Right atrium auricular region (tissue), 2 donors: Measurements from ENCODE around the gene THBS1. TPM values are rescaled to one million over a fixed set of nuclear protein-coding genes. Genes with fewer than 3 reads are reported as not detected.

Experiments
- DNase-seq: peaks from one replicate; pipeline ENCODE4 v3.0.0-alpha.2; 2019; ENCODE audit warnings: low spot score
- H3K27ac ChIP-seq, 2 donors: fragments of 200-600 bp; sonication (generic); 1 replicate in 1 of 2; 2 replicates in 1 of 2; pipeline ENCODE4 v1.5.1; 2016 to 2019
- H3K27me3 ChIP-seq, 2 donors: fragments of 200-600 bp; sonication (generic); one replicate each; pipeline versions ENCODE4 v1.5.1 to v1.6.0; 2017 to 2019
- H3K36me3 ChIP-seq: fragments of 200-600 bp; sonication (generic); one replicate; pipeline ENCODE4 v1.5.1; 2016
- H3K4me1 ChIP-seq, 2 donors: fragments of 200-600 bp; sonication (generic); one replicate each; pipeline versions ENCODE4 v1.5.1 to v1.6.0; 2017 to 2019
- H3K4me3 ChIP-seq, 2 donors: fragments of 200-600 bp; sonication (generic); 1 replicate in 1 of 2; 2 replicates in 1 of 2; pipeline ENCODE4 v1.5.1; 2017 to 2019; ENCODE audit warnings: mild to moderate bottlenecking in 1 of 2, moderate library complexity in 1 of 2
- H3K9me3 ChIP-seq, 2 donors: fragments of 200-600 bp; sonication (generic); one replicate each; pipeline ENCODE4 v1.5.1; 2019
- total RNA-seq, 2 donors: library from RNA; depleted of rRNA; stranded (reverse); fragments of >200 nt; gene quantifications; one replicate each; pipeline ENCODE4 v1.1.0, GENCODE V29; 2016
- TF ChIP-seq, protein P1 (sequence below), 2 donors: fragments of 200-600 bp; sonication (generic); IDR thresholded peaks; one replicate each; pipeline ENCODE4 v1.5.1; 2019; ENCODE audit warnings: antibody characterized with exemption in 2 of 2

Gene THBS1
- total RNA-seq, 2 donors from 2014 or later = 67.8 to 205 TPM

DNA sequence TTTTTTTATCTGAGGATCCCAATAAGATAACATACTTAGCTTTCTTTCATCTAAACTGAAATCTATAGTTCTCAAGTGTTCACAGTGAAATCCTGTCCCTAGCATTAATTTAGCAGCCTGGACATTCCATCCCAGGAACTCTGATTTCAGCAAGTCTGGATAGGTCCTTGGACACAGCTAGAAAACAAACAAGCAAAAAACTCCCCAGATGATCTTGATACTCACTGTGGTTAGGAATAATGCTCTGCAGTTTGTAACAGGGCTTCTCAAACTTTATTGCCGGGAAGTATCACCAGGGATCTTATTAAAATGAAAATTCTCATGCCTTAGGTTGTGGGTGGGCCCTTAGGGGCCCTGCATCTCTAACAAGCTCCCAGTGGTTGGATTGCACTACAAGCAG, 24.3 kb downstream of the THBS1 start:
- Histone ChIP-seq H3K27me3 (no peaks in the 10 kb centered on the region), H3K36me3 (no peaks in the 10 kb centered on the region), H3K9me3 (peaks cover 0 to 1% of the 10 kb centered on the region in 2 donors), H3K4me1 (no peaks in the 10 kb centered on the region), H3K27ac (no peak overlapping the region), H3K4me3 (no peak overlapping the region)
- TF ChIP-seq, protein P1, sequence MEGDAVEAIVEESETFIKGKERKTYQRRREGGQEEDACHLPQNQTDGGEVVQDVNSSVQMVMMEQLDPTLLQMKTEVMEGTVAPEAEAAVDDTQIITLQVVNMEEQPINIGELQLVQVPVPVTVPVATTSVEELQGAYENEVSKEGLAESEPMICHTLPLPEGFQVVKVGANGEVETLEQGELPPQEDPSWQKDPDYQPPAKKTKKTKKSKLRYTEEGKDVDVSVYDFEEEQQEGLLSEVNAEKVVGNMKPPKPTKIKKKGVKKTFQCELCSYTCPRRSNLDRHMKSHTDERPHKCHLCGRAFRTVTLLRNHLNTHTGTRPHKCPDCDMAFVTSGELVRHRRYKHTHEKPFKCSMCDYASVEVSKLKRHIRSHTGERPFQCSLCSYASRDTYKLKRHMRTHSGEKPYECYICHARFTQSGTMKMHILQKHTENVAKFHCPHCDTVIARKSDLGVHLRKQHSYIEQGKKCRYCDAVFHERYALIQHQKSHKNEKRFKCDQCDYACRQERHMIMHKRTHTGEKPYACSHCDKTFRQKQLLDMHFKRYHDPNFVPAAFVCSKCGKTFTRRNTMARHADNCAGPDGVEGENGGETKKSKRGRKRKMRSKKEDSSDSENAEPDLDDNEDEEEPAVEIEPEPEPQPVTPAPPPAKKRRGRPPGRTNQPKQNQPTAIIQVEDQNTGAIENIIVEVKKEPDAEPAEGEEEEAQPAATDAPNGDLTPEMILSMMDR (IDR thresholded peaks at IDR 0.05) = no peak
- no peak for DNase-seq

DNA sequence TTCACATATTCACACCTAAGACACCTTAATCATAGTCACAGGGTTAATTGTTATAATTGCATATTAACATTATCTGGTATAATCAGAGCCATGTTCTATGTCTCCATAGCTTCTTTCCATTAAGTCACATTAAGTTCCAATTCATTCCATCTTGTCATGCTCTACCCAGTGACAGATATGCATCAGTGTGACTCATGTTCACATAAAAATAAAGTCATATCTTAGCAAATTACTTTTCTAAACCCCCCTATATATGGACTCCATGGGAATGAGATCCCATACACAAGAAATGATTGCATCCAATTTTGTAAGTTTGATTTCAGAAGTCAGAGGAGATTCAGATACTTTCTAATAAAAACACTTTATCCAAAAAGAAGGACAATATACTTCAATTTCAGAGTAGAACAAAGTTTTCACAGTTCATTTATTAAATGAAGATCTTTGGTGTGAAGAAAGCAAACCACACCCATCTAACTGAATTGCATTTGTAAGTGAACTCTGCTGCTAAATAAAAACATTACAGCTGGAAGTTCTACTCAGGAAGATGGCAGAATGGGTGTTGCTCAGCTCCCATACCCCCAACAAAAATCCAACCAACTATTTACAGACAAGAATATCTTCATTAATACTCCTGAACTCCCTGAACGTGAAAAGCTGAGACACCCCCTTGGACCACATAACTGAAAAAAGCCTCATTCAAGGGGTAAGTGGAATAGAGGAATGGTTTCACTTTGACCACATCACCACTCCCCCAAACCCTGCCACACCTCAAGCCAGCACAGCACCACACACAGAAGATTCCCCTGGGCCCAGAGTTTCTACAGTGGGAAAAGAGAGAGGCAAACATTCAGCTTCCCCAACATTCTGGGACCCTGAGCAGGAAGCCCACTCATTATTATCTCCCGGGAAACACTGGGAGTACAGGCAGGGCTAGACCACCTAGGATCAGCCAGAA, 27.6 kb downstream of the THBS1 start:
- DNase-seq = no peak

DNA sequence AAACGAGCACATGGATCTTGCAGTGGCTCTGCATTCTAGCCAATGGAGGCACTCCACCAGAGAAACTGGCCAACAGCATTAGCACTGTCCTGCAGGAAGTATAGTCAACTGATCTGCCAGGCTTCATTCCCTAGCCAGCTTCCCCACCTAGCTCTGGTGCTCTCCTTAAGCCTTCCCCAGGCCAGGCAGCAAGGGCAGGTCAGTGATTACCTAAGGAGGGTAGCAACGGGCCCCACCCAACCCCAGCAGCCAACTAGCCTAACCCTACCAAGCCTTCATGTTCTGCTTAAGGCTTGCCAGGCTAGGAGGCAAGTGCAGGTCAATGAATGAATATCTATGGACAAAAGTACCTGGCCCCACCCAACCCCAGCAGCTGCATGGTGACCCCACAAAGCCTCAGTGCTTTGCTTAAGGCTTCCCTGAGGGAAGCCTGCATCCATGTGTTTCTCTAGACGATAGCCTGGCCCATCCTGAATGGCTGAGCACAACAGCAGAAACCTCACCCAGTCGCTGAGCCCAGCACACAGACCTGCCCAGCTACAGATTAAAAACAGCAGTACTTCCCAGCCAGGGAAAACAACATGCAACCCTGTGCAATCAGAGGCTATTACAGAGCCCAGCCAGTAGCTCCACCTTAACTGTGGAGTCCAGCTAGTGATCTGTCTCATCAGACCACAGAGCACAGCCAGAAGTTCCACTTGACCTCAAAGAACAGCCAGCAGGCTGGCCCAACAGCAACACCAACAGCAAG, 28.5 kb downstream of the THBS1 start:
- Histone ChIP-seq H3K4me3 (no peak overlapping the region), H3K36me3 (no peaks in the 10 kb centered on the region), H3K27ac (no peak overlapping the region), H3K9me3 (peaks cover 0 to 36% of the 10 kb centered on the region in 2 donors), H3K27me3 (no peaks in the 10 kb centered on the region), H3K4me1 (no peaks in the 10 kb centered on the region)
- no peak for DNase-seq
- TF ChIP-seq, protein P1 (IDR thresholded peaks at IDR 0.05) = no peak

More for the DNA sequence above, 27.6 kb downstream of the THBS1 start:
- H3K27ac ChIP-seq = no peak overlapping the region
- TF ChIP-seq, protein P1 (IDR thresholded peaks at IDR 0.05) = no peak
- H3K9me3 ChIP-seq = peaks cover 0 to 28% of the 10 kb centered on the region in 2 donors
- no peaks in the 10 kb centered on the region for H3K4me1 ChIP-seq
- no peak overlapping the region for H3K4me3 ChIP-seq
- H3K27me3 ChIP-seq = no peaks in the 10 kb centered on the region
- no peaks in the 10 kb centered on the region for H3K36me3 ChIP-seq

DNA sequence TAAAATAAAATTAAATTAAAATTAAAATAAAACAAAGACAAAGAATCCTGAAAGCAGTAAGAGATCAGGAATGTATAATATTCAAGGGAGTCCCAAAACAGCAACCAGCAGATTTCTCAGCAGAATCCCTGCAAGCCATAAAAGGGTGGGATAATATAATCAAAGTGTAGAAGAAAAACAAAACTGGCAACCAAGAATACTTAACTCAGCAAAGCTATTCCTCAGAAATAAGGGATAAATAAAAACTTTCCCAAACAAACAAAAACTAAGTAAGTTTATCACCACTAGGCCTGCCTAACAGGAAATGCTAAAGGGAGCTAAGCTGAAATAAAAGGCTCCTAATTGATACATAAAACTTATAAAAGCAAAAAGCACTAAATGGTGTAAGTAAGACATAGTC, 29.8 kb downstream of the THBS1 start:
- Histone ChIP-seq H3K9me3 (peaks cover 0 to 41% of the 10 kb centered on the region in 2 donors), H3K4me3 (no peak overlapping the region), H3K27ac (no peak overlapping the region), H3K27me3 (no peaks in the 10 kb centered on the region), H3K36me3 (no peaks in the 10 kb centered on the region), H3K4me1 (no peaks in the 10 kb centered on the region)
- TF ChIP-seq, protein P1 (IDR thresholded peaks at IDR 0.05) = no peak
- DNase-seq = no peak

DNA sequence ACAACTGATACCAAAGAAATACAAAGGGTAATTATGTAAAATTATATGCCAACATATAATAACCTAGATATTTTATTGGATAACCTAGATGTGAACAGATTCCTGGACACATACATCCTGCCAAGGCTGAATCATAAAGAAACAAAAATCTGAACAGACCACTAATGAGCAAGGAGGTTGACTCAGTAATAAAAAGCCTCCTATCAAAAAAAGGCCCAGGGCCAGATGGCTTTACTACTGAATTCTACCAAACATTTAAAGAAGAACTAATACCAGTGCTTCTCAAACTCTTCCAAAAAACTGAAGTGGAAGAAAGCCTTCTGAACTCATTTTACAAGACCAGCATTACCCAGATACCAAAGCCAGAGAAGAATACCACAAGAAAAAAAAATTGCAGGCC, 32.4 kb downstream of the THBS1 start:
- H3K9me3 ChIP-seq = peaks cover 0 to 41% of the 10 kb centered on the region in 2 donors
- TF ChIP-seq, protein P1 (IDR thresholded peaks at IDR 0.05) = no peak
- H3K27ac ChIP-seq = no peak overlapping the region

More for the DNA sequence above, 32.4 kb downstream of the THBS1 start:
- Histone ChIP-seq H3K27me3 (no peaks in the 10 kb centered on the region), H3K4me3 (no peak overlapping the region), H3K4me1 (no peaks in the 10 kb centered on the region), H3K36me3 (no peaks in the 10 kb centered on the region)
- no peak for DNase-seq
